A549 (cell line): ENCODE data around the gene KCNH4. TPM values are rescaled to one million over a fixed set of nuclear protein-coding genes. Genes with fewer than 3 reads are reported as not detected.
A peak's percentile ranks its signal among the peaks of the same experiment; 100 is the strongest.
"Not testable (repeated sequence)": the region's sequence is repeated elsewhere in the genome, so short reads cannot be mapped to it uniquely, and the experiment has no call there.

ENCODE experiments used
- ATAC-seq, 2 experiments: fragments of 200-7000 bp in 1 of 2; fragments of >200 bp in 1 of 2; cut with Nextera tagmentation in 1 of 2; cut with Tn5 transposase in 1 of 2; 3 replicates each; pipeline versions ENCODE4 v1.8.0 to v1.9.1; 2018 to 2020; ENCODE audit warnings: mild to moderate bottlenecking in 1 of 2, moderate library complexity in 1 of 2
- CTCF ChIA-PET: fragments of 300-600 bp; sonication (Branson Sonifier 250); formaldehyde crosslinking; extraction: SDS; loops from one replicate; lab custom pipeline; 2021; ENCODE audit warnings: antibody characterized with exemption, inconsistent platforms; lab: Yijun Ruan, JAX
- POLR2A ChIA-PET: fragments of 350-600 bp; formaldehyde crosslinking; extraction: SDS; loops from one replicate; lab custom pipeline; 2021; ENCODE audit warnings: antibody characterized with exemption, inconsistent platforms; lab: Yijun Ruan, JAX
- DNase-seq, 2 experiments: peaks; one replicate each; pipeline versions ENCODE4 v3.0.0 to v3.0.0-alpha.2; 2011 to 2016; ENCODE audit warnings: low read depth in 1 of 2, low spot score in 1 of 2
- FAIRE-seq: peaks from 2 replicates; lab custom pipeline; 2011; peaks lifted over from hg19 to GRCh38; lab: Jason Lieb, UNC
- H3K27ac ChIP-seq, 2 experiments: fragments of >200 bp; sonication (Bioruptor Twin); formaldehyde crosslinking; 3 replicates each; pipeline ENCODE4 v1.5.1; 2016 to 2017
- H3K4me1 ChIP-seq: fragments of >200 bp; sonication (Bioruptor Twin); formaldehyde crosslinking; 3 replicates; pipeline ENCODE4 v1.6.1; 2016
- H3K4me2 ChIP-seq: fragments of >200 bp; sonication (Bioruptor Twin); formaldehyde crosslinking; 3 replicates; pipeline ENCODE4 v1.6.1; 2016
- H3K4me3 ChIP-seq: fragments of >200 bp; sonication (Bioruptor Twin); formaldehyde crosslinking; 3 replicates; pipeline ENCODE4 v1.5.1; 2016
- H3K9me3 ChIP-seq: fragments of >200 bp; sonication (Bioruptor Twin); formaldehyde crosslinking; 3 replicates; pipeline ENCODE4 v1.6.1; 2016
- BHLHE40 ChIP-seq: IDR thresholded peaks from 2 replicates; pipeline ENCODE4 v1.6.1; 2012; ENCODE audit warnings: low read depth, low read length, inconsistent platforms
- CEBPB ChIP-seq, 2 experiments: fragments of >200 bp in 1 of 2; sonication (Bioruptor Twin) in 1 of 2; formaldehyde crosslinking in 1 of 2; IDR thresholded peaks; 2 replicates each; pipeline ENCODE4 v1.6.1; 2012 to 2016
- FOSL2 ChIP-seq, 2 experiments: fragments of 450-650 bp in 1 of 2; fragments of >200 bp in 1 of 2; sonication (Bioruptor Twin) in 1 of 2; formaldehyde crosslinking; IDR thresholded peaks; 2 replicates each; pipeline versions ENCODE4 v1.5.0 to v1.6.1; 2016 to 2020; ENCODE audit warnings: mild to moderate bottlenecking in 1 of 2, moderate library complexity in 1 of 2
- HOXB13 ChIP-seq: fragments of 250-450 bp; sonication (Bioruptor Pico); IDR thresholded peaks from 2 replicates; pipeline ENCODE4 v1.5.0; 2020; ENCODE audit warnings: low read depth, mild to moderate bottlenecking, moderate library complexity
- JUNB ChIP-seq: fragments of >200 bp; sonication (Bioruptor Twin); formaldehyde crosslinking; IDR thresholded peaks from 2 replicates; pipeline ENCODE4 v1.6.1; 2016
- WGBS: methylation state at CpG from one replicate; pipeline ENCODE4 v1.1.6; 2017; ENCODE audit errors: missing lambda C conversion rate; 5-methylcytosine and 5-hydroxymethylcytosine counted together
- polyA plus RNA-seq, 4 experiments: library from polyadenylated mRNA; depleted of rRNA in 3 of 4; stranded (reverse); fragments of >200 nt; fragmentation: RNase III in 1 of 4; extraction: RNeasy Plus Mini Kit Qiagen cat#74134 plus additional on column Dnase treatment in 1 of 4; gene quantifications; 2 replicates in 3 of 4; 3 replicates in 1 of 4; pipeline ENCODE4 v1.2.3, GENCODE V29; 2011 to 2017
- TF ChIP-seq, protein P1 (sequence below): fragments of >200 bp; sonication (Bioruptor Twin); formaldehyde crosslinking; IDR thresholded peaks from 2 replicates; pipeline ENCODE4 v1.6.1; 2016
- TF ChIP-seq, protein P2 (sequence below): IDR thresholded peaks from 2 replicates; pipeline ENCODE4 v1.6.1; 2012

Gene KCNH4
- polyA plus RNA-seq, 2 of the 4 experiments (the other 2 are of a cell fraction) = 0.25 to 0.37 TPM

DNA sequence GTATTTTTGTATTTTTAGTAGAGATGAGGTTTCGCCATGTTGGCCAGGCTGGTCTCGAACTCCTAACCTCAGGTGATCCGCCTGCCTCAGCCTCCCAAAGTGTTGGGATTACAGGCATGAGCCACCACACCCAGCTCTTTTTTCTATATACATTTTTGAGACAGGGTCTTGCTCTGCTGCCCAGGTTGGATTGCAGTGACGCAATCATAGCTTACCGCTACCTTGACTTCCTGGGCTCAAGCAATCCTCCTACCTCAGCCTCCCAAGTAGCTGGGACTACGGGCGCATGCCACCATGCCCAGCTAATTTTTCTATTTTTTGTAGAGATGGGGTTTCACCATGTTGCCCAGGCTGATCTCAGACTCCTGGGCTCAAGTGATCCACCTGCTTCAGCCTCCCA lies 40.3 kb downstream of the KCNH4 start:
- peaks cover 25% of the 10 kb centered on the region for H3K4me1 ChIP-seq
- peak in 1 of 2 experiments; percentile 44; a peak in 3 of 4 replicates for TF ChIP-seq CEBPB (IDR thresholded peaks at IDR 0.05)
- FAIRE-seq, H3K27ac ChIP-seq, DNase-seq, H3K4me2 ChIP-seq, H3K4me3 ChIP-seq, ATAC-seq, H3K9me3 ChIP-seq, POLR2A ChIA-PET: not testable (repeated sequence)
- CTCF ChIA-PET = interaction anchor here (0.6 to 1.5 kb wide), 3 partner anchors 10 to 89 kb away, joined by 3 read pairs; no protein-coding TSS in a partner anchor
- WGBS = 94% methylated on average over 7 of the region's 7 CpGs

DNA sequence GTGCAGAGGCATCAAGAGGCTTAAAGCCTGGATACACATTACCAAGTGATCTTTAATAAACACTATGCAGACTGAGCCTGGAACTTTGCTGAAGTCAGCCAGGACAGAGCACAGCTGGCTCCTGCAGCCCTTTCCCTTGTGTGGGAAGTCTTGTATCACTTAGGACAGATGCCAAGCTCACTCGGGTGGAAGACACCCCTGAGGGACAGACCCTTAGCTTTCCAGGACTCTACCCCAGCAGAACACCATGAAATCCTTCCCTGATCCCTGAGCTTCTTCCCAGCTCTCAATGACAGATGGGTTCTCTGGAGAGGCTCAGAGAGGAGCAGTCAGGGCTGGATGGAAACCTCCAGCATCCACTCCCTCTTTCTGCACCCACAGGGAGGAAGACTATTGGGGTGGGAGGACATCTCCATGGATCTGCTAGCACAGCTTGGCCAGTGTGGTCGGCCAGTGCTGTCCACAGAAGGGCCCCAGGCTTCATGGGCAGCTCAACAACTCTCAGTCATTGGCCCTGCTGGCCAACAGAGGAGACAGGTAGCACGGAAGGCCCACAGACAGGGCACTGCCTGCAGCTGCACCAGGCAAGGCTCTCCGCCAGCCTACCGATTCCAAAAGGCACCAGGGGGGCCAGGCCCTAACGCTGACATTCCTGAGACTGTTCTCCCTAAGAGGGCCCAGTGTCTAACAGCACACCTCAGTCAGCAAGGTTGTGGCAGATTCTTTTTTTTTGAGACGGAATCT lies 42.0 kb downstream of the KCNH4 start:
- no peak overlapping the region for H3K4me3 ChIP-seq
- DNase-seq (no peak), ATAC-seq (peak; percentile 8 to 21; a peak in 2 of 6 replicates), FAIRE-seq (no peak)
- ChIA-PET CTCF (interaction anchor here (0.6 to 2.4 kb wide), 10 partner anchors 14 to 176 kb away, joined by 3 to 7 read pairs (median 3); partner anchors contain the start of gene KAT2A), POLR2A (no interaction called here)
- H3K4me1 ChIP-seq = peaks cover 42% of the 10 kb centered on the region
- H3K9me3 ChIP-seq = no peaks in the 10 kb centered on the region
- WGBS = 82% methylated on average over 7 of the region's 7 CpGs
- no peak overlapping the region for H3K27ac ChIP-seq
- H3K4me2 ChIP-seq = no peak overlapping the region
- TF ChIP-seq, protein P1, sequence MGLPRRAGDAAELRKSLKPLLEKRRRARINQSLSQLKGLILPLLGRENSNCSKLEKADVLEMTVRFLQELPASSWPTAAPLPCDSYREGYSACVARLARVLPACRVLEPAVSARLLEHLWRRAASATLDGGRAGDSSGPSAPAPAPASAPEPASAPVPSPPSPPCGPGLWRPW = no peak
- TF ChIP-seq HOXB13 (no peak), JUNB (no peak)
- TF ChIP-seq, all 56 proteins: peak for 0

DNA sequence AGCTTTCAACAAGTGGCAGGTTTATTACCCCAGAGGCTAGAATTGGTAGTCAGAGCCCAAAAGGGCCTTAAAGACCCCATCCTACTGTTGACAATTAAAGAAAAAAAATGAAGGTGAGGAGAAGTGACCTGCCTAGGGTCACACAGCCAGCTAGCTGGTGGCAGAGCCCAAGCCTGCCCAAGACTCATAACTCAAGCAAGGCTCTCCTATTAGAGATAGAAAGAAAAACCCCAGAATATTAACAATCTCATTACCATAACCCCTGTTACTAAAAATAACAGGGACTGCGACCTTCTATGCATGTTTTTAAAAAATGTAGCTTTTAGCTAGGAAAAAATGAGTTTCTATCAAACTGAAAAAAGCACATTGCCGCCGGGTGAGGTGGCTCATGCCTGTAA lies 44.3 kb downstream of the KCNH4 start:
- ATAC-seq (no peak), DNase-seq (no peak)
- peak overlapping the region in 1 of 2 experiments; percentile 68; a peak in 2 of 6 replicates for H3K27ac ChIP-seq
- 91% methylated on average over 3 of the region's 3 CpGs for WGBS
- POLR2A ChIA-PET = interaction anchor here (0.6 kb wide), 2 partner anchors 16 to 51 kb away, joined by 4 to 5 read pairs; no protein-coding TSS in a partner anchor
- peak overlapping the region; percentile 36; the same call in 2 of the 3 replicates for H3K4me2 ChIP-seq
- no peaks in the 10 kb centered on the region for H3K9me3 ChIP-seq
- H3K4me3 ChIP-seq = no peak overlapping the region
- TF ChIP-seq CEBPB (IDR thresholded peaks at IDR 0.05) = no peak
- TF ChIP-seq, protein P1 = no peak
- TF ChIP-seq, all 56 proteins: peak for 0
- CTCF ChIA-PET = interaction anchor here (0.6 to 4.2 kb wide), 10 partner anchors 9 to 630 kb away, joined by 3 to 15 read pairs (median 4); partner anchors contain the start of genes KAT2A, KCNH4 and NKIRAS2
- peaks cover 37% of the 10 kb centered on the region for H3K4me1 ChIP-seq
- FAIRE-seq = no peak

DNA sequence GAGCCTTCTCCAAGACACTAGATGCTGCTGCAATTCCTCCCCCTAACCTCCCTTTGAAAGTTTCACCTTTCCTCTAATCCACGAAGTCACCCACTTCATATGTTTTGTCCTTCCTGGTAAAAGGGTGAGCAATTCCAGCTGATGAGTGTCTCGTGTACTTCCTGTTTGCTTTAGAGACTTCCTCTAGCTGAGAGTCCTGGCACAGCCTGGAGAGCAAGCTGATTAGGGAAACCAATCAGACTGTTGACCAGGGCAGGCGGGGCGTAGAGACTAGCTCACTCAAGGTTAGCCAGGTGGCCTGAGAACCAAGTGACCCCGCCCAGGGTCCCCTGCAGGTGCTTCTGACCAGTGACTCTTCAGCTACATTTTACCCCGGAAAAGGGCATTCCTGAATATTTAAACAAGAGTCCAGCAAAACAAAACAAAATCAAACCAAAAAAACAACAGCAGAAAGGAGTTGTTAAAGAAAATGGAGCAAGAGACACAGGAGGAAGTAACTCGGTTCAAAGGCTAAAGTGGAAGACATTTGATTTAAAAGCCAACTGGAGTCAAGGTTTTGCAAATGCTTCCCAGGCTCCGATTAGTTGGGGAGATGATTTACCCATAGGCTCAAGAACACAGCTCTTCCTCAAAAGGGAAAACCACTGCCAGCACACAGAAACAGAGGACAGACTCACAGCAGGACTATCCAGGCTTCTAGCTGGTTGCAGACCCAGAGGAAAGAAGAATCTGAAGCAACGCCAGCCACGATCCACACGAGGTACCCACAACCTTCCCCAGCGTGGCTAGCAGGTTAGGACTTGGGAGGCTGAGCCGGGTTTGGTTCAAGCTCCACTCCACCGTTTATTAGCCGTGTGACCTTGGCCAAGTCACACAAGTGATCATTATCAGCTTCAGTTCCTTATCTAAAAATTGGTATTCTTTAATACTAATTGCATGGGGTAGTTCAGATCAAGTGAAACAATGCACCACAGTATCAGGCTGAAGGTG lies 45.0 kb downstream of the KCNH4 start:
- TF ChIP-seq, protein P2, sequence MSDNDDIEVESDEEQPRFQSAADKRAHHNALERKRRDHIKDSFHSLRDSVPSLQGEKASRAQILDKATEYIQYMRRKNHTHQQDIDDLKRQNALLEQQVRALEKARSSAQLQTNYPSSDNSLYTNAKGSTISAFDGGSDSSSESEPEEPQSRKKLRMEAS = peak; percentile 23; the same call in 1 of the 2 replicates
- TF ChIP-seq FOSL2 (IDR thresholded peaks at IDR 0.05) (no peak), FOSL2 (CRISPR knock-in tag; IDR thresholded peaks at IDR 0.05) (peak; percentile 48), BHLHE40 (0 out of 2 replicates have a peak, but pooled peaks have one; percentile 20)
- TF ChIP-seq, protein P1 = no peak
- TF ChIP-seq, all 56 proteins: peak for 3
- peak; percentile 71 to 85 for ATAC-seq
- ChIA-PET CTCF (interaction anchor here (0.6 to 4.2 kb wide), 14 partner anchors 10 to 630 kb away, joined by 3 to 15 read pairs (median 4); partner anchors contain the start of genes HSPB9, KAT2A, KCNH4 and NKIRAS2), POLR2A (interaction anchor here (0.6 to 1.0 kb wide), 3 partner anchors 15 to 317 kb away, joined by 3 to 4 read pairs (median 3); partner anchors contain the start of genes KAT2A and ODAD4)
- H3K4me2 ChIP-seq = peak overlapping the region; percentile 36
- 55% methylated on average over 14 of the region's 15 CpGs for WGBS
- peaks cover 37% of the 10 kb centered on the region for H3K4me1 ChIP-seq
- H3K27ac ChIP-seq = peak overlapping the region; percentile 41 to 68; a peak in 5 of 6 replicates
- peak; percentile 39 for FAIRE-seq
- H3K4me3 ChIP-seq = no peak overlapping the region
- DNase-seq = peak; percentile 76 to 77
- H3K9me3 ChIP-seq = no peaks in the 10 kb centered on the region
